Measurements from ENCODE around the gene PRIM2.

DNA sequence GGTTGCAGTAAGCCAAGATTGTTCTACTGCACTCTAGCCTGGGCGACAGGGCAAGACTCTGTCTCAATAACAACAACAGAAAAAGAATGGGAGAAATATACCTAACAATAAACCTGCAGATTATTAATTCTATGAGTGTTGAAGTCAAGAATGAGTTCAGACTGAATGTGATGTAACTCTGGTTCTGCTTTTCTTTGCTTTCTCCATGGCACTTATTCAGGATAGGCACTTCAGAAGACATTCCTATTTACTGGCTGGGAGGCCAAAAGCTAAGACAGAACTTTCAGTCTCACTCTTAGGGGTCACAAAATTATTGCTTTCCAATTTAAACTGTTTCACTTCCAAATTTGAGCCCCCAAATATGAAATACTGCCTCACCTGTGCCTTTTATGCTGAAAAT lies 15.7 kb upstream of the PRIM2 start:
- no peak for TF ChIP-seq POLR2A (IDR thresholded peaks at IDR 0.05)
- TF ChIP-seq, protein P1, sequence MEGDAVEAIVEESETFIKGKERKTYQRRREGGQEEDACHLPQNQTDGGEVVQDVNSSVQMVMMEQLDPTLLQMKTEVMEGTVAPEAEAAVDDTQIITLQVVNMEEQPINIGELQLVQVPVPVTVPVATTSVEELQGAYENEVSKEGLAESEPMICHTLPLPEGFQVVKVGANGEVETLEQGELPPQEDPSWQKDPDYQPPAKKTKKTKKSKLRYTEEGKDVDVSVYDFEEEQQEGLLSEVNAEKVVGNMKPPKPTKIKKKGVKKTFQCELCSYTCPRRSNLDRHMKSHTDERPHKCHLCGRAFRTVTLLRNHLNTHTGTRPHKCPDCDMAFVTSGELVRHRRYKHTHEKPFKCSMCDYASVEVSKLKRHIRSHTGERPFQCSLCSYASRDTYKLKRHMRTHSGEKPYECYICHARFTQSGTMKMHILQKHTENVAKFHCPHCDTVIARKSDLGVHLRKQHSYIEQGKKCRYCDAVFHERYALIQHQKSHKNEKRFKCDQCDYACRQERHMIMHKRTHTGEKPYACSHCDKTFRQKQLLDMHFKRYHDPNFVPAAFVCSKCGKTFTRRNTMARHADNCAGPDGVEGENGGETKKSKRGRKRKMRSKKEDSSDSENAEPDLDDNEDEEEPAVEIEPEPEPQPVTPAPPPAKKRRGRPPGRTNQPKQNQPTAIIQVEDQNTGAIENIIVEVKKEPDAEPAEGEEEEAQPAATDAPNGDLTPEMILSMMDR (IDR thresholded peaks at IDR 0.05) = no peak

Data from prostate gland (tissue), 2 donors.